Measurements from ENCODE around the gene FIGNL2. TPM values are rescaled to one million over a fixed set of nuclear protein-coding genes. Genes with fewer than 3 reads are reported as not detected.

Gene FIGNL2
- total and polyA plus RNA-seq, 2 of the 4 experiments (the other 2 are of a cell fraction), result under 0.01 to 0.12 TPM

DNA sequence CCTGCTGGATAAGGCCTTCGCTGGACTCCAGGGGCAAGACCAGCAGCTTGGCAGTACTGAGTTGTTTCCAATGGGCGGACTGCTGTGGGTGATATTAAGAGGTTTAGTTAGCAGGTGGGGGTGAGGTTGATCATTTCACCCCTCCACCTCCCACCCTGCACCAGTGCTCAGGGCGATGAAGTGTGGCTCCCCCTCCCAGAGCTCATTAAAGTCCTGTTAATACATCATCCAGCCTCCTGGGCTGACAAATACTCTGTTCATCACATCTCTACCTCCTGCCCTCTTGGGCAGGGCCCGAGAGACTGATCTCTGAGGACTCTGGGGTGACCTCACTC, 2.4 kb upstream of the FIGNL2 start:
- H3K4me2 ChIP-seq (ENCODE audit: low read depth, low read length), result no peak overlapping the region
- H3K23ac ChIP-seq (ENCODE audit: low read depth, low read length), result no peak overlapping the region
- intact Hi-C loops (cut with micrococcal nuclease) (no loop called here), dilution Hi-C loops (cut with HindIII; ENCODE audit: low sequenced_read_pairs, unreplicated experiment) (loop anchor here (25.0 kb wide), 1 partner anchor 111 kb away; the partner anchor contains the start of gene ACVR1B), in situ Hi-C loops (cut with MboI; ENCODE audit: low sequenced_read_pairs) (no loop called here)
- H3K27me3 ChIP-seq (ENCODE audit: control insufficient read depth, insufficient read depth, low read length), result peaks cover 37% of the 10 kb centered on the region
- H2BK120ac ChIP-seq (ENCODE audit: low read depth, low read length), result no peak overlapping the region
- BruUV-seq (replicated peaks), result no TSS peak
- CTCF ChIA-PET, result no interaction called here
- no peaks in the 10 kb centered on the region for H3K9me3 ChIP-seq (ENCODE audit: control insufficient read depth, insufficient read depth, low read length)
- WGBS, 2 experiments (ENCODE audit: extremely low coverage in 2 of 2, insufficient read length in 1 of 2), result 80% methylated on average over 1 of the region's 4 CpGs; no CpG with 5 or more reads in 1 of the 2 experiments
- H3K36me3 ChIP-seq (ENCODE audit: control insufficient read depth, insufficient read depth, low read length), result no peaks in the 10 kb centered on the region
- H3K9me1 ChIP-seq (ENCODE audit: insufficient read depth, low read length), result peaks cover 3% of the 10 kb centered on the region; the same call in 1 of the 2 replicates
- no peak overlapping the region for H3K56ac ChIP-seq (ENCODE audit: extremely low read depth, insufficient read depth, low read length)
- no peak overlapping the region for H3K14ac ChIP-seq (replicated peaks; ENCODE audit: low read depth, low read length)
- H4K20me1 ChIP-seq (ENCODE audit: insufficient read depth, low read length), result no peaks in the 10 kb centered on the region
- H3K4me3 ChIP-seq (ENCODE audit: insufficient read depth, low read depth, low read length), result no peak overlapping the region
- H3K79me1 ChIP-seq (ENCODE audit: low read depth in 1 of 2, low read length in 2 of 2), result no peaks in the 10 kb centered on the region
- no peak for ATAC-seq (ENCODE audit: low read depth)
- no peak overlapping the region for H2AK5ac ChIP-seq (ENCODE audit: low read depth, low read length)
- H3K9ac ChIP-seq (ENCODE audit: low read depth, low read length), result no peak overlapping the region
- no peaks in the 10 kb centered on the region; the same call in 1 of the 2 replicates for H3K4me1 ChIP-seq (ENCODE audit: control insufficient read depth, insufficient read depth, low read length)
- no peak overlapping the region for H3K4ac ChIP-seq (ENCODE audit: low read depth, low read length)
- no peak overlapping the region for H3K27ac ChIP-seq (ENCODE audit: insufficient read depth, low read length)
- no peak overlapping the region for H2BK20ac ChIP-seq (ENCODE audit: low read depth, low read length)
- peak overlapping the region; percentile 24 for H2AK9ac ChIP-seq (replicated peaks; ENCODE audit: low read depth, low read length, poor library complexity)
- H4K5ac ChIP-seq (ENCODE audit: low read depth, low read length), result no peak overlapping the region
- no peak for TF ChIP-seq MXI1 (IDR thresholded peaks at IDR 0.05; ENCODE audit: borderline replicate concordance, low read depth, low read length)
- no peak for TF ChIP-seq POLR2A (IDR thresholded peaks at IDR 0.05; ENCODE audit: low read depth, low read length)
- no peak for TF ChIP-seq RCOR1 (IDR thresholded peaks at IDR 0.05; ENCODE audit: insufficient replicate concordance, low read length)
- no peak for TF ChIP-seq CHD1 (IDR thresholded peaks at IDR 0.05; ENCODE audit: low read depth, low read length)
- no peak for TF ChIP-seq RFX5 (IDR thresholded peaks at IDR 0.05; ENCODE audit: low read depth, low read length)
- no peak for TF ChIP-seq MAZ (IDR thresholded peaks at IDR 0.05; ENCODE audit: borderline replicate concordance, low read depth, low read length)
- no peak for TF ChIP-seq FOS (IDR thresholded peaks at IDR 0.05; ENCODE audit: low read depth, low read length)
- TF ChIP-seq ELK1 (IDR thresholded peaks at IDR 0.05; ENCODE audit: borderline replicate concordance, low read depth, low read length), result no peak
- TF ChIP-seq NFE2L2 (IDR thresholded peaks at IDR 0.05; ENCODE audit: low read depth, low read length), result no peak
- TF ChIP-seq RAD21 (IDR thresholded peaks at IDR 0.05; ENCODE audit: low read length), result no peak
- no peak for TF ChIP-seq CTCF (conservative IDR thresholded peaks at IDR 0.05; ENCODE audit: low read depth, low read length)
- no peak for TF ChIP-seq MAFK (IDR thresholded peaks at IDR 0.05; ENCODE audit: low read depth, low read length)
- TF ChIP-seq BHLHE40 (IDR thresholded peaks at IDR 0.05; ENCODE audit: low read depth, low read length), result no peak
- TF ChIP-seq SMC3 (IDR thresholded peaks at IDR 0.05; ENCODE audit: low read depth, low read length), result no peak
- no peak for TF ChIP-seq USF2 (IDR thresholded peaks at IDR 0.05; ENCODE audit: low read depth, low read length)
- no peak for TF ChIP-seq CEBPB (IDR thresholded peaks at IDR 0.05; ENCODE audit: low read depth, low read length)
- no peak overlapping the region for H4K8ac ChIP-seq (ENCODE audit: low read depth in 2 of 2, low read length in 2 of 2)
- no peak overlapping the region for H4K91ac ChIP-seq (ENCODE audit: insufficient read depth, low read depth, low read length)
- DNase-seq, result no peak
- H3K18ac ChIP-seq (ENCODE audit: low read depth, low read length), result no peak overlapping the region
- POLR2A ChIA-PET (ENCODE audit: unreplicated experiment), result interaction anchor here (0.6 kb wide), 1 partner anchor 11 kb away, joined by 5 read pairs; no protein-coding TSS in a partner anchor
- no peak overlapping the region for H2AFZ ChIP-seq (replicated peaks; ENCODE audit: low read length, poor library complexity)
- no peak overlapping the region for H2BK15ac ChIP-seq (ENCODE audit: low read depth, low read length)
- no peak overlapping the region for H2BK5ac ChIP-seq (ENCODE audit: low read depth, low read length, poor library complexity, severe bottlenecking)

Data from IMR-90 (cell line).